Measurements from ENCODE around the gene ATPAF1.

ATPAF1 gene

DNA sequence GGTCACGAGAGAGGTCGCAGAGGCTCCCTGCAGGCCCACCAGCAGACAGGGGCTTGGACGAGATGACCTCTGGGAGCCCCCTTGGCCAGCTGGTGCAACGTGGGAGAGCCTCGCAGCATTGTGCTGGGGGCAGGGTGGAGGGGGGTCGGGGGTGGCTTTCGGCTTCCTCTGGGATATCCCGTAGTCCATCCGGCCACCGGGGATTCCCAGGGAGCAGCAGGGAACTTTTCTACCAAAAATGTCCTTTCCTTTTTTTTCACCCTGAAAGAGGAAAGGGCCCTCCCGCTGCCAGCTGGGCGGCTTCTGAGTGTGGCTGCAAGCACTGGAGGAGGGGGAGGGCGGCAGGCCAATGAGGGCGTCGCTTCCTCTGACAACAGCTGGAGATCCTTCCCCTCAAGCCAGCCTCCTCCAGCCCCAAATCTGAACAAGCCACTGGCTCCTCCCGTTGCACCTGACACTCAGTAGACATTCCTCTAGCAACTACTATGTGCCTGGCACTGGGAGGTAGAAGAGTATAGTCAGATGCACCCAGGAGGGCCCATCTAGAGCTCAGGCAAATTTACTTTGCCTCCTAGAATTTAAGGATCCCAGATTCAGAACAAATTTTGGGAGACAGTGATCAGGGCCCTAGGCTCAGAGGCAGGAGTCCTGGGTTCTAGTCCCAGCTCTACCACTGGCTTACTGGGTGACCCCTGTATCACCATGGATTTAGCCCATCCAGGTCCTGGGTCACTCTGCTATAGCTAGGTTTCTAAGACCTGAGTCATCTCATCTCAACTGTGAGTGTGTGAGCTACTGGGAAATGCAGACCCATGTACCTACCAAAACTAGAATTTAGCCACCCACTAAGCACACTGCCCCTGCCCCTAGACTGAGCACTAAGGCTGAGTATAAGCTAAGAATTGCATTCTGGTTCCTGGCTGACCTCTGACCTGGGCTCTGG lies 54.2 kb downstream of the ATPAF1 start:
- DNase-seq, result no peak

DNA sequence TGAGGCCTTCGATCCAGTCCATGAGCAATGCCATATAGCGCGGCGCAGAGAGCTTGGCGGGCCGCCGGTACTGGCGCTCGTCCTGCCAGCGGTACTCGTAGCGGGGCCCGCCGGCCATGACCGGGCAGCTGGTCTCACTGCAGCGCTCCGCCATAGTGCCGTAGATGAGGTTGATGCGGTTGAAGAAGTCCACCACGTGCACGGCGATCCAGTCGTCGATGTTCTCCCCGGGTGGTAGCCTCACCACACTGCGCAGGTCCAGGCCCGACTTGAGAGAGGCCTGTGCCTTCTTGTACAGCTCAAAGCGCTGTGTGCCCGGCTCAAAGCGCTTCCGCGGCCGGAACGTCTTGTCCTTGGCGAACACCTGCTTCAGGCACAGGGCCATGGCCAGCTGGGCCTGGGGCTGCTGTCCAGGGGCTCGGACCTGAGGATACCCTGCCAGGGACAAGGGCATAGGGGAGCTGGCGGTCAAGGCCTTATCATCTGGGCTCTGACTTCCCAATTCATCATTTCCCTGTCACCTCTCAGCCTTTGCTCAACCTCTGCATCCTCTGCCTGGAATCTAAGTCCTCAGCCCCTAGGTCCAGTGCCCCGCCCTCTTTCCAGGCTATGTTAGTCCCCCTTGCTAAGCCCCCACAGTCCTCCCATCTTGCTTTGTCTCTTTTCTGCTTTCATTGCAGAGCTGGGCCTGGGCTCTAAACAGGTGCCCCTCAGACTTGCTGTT lies 55.1 kb downstream of the ATPAF1 start:
- no peak for DNase-seq

- DNase-seq, result no peak
These were observed 56.4 kb downstream of the ATPAF1 start for GRCh38 chr1:46611691-46612221.

GRCh38 chr1:46607345-46608130 lies 60.6 kb downstream of the ATPAF1 start:
- DNase-seq, result no peak

GRCh38 chr1:46606255-46606965 lies 61.8 kb downstream of the ATPAF1 start:
- no peak for DNase-seq

- DNase-seq, result no peak
These were observed 62.9 kb downstream of the ATPAF1 start for GRCh38 chr1:46605232-46605631.

GRCh38 chr1:46603858-46604549 lies 64.2 kb downstream of the ATPAF1 start, which contains the start of gene MKNK1:
TSS of gene MKNK1 (minus strand) at chr1:46604268. CDS start at chr1:46583327, 20,941 bp downstream.
- peak; percentile 90 for DNase-seq

DNA sequence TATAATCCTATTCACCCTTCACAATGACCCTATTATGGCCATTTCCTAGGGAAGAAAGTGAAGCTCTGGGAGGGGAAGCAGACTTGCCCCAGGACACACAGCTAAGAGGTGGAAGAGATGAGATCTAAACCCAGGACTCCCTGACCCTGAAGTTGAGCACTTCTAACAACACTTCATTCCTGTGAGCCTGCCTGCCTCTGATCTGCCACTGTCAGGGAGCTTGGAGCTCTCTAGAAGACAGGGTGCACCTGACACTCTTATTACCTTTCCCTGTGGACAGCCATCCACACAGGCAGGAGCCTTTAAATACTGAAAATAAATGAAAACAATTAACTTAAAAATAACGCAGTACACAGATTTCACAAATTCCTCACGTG lies 64.7 kb downstream of the ATPAF1 start:
- no peak for DNase-seq

GRCh38 chr1:46601257-46602007 lies 66.7 kb downstream of the ATPAF1 start:
- no peak for DNase-seq

GRCh38 chr1:46599059-46599970 lies 68.8 kb downstream of the ATPAF1 start:
- no peak for DNase-seq

DNA sequence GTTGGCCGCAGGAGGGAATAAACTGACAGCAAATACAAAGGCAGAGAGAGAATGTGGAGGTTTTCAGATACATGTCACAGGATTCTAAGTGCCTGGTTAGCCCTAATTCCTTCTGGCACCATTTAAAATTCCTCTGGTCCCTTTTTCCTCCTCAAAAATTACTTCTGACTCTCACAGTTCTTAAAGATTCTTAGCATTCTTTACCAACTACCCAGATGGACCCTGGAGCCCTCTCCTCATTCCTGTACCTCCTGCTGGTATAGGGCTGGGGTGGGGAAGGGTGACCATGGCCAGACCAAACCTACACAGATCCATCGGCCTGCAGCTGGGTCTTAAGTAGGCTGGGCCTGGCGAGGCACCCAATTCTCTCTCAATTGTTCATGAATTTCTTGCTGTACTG lies 71.3 kb downstream of the ATPAF1 start:
- DNase-seq, result no peak

DNA sequence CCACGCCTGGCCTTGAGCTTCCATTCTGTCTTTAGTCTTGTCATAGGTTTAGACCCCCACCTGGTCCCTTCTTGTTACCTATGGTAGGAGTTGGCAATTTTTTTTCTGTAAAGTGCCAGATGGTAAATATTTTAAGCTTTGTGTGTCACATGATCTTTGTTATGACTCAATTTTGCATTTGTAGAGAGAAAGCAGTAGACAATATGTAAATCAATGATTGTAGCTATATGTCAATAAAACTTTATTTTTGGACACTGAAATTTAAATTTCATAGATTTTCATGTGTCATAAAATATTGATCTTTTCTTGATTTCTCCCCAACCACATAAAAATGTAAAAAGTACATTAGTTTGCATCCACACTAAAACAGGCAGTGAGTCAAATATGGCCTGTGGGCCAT lies 72.1 kb downstream of the ATPAF1 start:
- no peak for DNase-seq

DNA sequence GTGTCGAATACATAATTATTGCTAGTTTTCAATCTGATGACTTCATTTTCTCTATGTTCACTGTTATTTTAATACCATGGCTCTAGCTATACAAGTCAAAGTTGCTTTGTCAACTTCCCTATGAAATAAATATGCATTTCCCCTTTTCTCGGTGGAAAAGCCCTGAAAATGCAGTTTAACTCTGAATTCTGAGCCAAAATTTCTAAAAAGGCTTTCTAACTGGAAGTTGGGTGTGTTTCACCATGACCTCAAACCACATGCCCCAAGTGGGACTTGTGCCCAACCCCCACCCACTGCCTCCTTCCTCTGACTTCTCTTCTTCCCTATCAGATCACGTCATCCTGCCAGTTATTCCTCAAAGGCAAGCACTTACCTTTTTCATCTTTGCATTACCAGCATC lies 73.0 kb downstream of the ATPAF1 start:
- DNase-seq, result no peak

DNA sequence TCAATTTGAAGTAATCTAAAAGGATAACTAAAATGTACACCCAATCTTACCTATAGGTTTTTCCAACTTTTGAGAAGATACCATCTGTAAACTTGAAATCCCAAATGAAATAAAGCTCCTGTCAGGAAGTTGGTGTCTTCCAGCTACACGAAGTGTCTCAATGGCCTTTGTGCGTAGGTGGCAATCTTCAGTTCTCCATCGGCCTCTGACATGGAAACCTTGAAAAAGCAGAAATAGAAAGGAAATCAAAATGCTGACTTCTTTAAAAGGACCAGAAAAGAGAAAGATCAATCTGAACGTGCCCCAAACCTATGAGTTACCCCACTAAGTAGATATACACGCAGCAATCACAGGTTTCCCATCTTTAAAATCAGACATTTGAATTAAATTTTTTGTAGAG lies 74.1 kb downstream of the ATPAF1 start:
- no peak for DNase-seq

- no peak for DNase-seq
These were observed 75.3 kb downstream of the ATPAF1 start for GRCh38 chr1:46592823-46593222.

DNA sequence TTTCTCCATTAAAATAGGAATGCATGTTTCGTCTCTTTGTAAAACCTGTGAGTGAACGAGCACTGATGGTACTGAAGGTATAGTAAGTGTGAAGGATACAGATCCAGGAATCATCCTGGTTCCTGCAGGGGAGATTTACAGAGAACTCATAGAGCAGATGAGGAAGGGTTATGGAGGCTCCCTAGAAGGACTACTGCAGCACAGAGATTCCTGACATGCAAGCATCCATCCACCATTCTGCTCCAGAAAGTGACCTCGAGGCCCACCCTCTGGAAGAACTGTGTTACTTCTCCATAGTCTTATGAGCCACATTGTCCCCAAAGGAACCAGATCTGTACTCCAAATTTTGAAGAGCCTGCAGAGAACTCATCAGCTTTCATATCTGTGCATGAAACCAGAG lies 78.6 kb downstream of the ATPAF1 start:
- DNase-seq, result no peak

DNA sequence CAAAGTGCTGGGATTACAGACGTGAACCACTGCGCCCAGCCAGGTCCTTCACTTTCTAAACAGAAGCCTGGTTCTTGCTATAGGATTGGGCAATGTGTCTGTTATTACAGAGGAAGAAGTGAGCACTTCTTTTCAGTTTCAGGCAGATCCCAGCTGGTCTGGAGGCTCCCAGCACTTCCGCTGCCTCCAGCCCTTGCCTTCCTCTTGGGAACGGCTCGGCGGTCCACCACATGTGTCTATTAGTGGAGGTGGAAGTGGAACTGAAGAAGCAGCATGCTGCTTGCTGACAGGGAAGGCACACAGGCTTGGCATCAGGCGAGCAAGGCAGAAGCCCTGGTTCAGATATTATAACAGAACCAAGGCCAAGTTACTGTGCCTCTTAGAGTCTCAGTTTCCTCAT lies 81.1 kb downstream of the ATPAF1 start:
- no peak for DNase-seq

DNA sequence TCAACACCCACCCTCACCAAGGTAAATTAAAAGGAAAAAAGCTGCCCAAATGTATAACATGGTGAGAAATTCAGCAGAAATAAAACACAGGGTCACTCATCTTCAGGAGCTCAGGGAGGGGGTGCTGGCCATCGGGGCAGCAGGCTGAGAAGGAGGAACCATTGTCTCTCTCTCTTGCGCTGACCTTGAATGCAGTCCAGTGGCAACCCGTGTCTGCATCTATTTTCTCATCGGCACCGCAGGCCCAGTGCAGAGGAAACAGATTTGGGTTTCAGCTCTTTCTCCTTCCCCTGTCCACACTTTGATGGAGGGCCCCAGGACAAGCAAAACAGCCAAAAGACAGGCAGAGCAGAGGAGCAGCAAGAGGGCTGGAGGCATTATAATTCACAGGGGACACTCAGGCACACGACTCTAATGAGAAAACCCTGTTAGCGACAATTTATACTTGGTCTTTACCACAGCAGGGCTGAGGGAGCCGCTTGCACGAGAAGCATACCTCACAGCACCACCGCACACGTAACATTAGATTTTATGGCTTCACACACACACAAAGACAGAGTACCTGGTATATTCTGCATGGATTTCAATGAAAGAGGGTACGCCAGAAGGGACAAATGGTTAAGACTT lies 82.7 kb downstream of the ATPAF1 start:
- DNase-seq, result no peak

DNA sequence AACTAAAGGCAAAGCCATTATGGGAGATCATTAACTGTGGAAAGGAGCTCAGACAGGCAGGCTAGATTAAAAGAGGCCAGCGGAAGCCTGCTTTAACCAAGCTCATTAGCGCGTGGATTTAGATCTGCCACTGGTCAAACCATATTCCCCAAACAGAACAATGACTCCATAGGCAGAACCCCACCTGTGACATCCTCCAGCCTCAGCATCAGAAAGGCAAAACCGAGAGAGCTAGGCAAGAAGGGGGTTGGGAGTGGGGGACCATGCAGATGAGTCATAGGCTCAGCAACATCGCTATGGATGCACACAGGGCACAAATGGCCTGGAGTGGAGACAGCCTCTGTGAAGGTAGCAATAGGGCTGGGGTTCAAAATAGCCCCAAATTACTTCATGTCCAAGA lies 84.7 kb downstream of the ATPAF1 start:
- DNase-seq, result no peak
